Measurements from ENCODE around the gene DNASE1. TPM values are rescaled to one million over a fixed set of nuclear protein-coding genes. Genes with fewer than 3 reads are reported as not detected.
A peak's percentile ranks its signal among the peaks of the same experiment; 100 is the strongest.

The DNASE1 gene
- total RNA-seq, 3 donors from 2014 or later (not counting 1 experiment from before 2014, with no cell fraction given): 29.9 to 47.8 (median 34.9) TPM

GRCh38 chr16:3623642-3624041 is 30.8 kb upstream of the DNASE1 start:
- peak overlapping the region; percentile 25 for H3K27ac Mint-ChIP-seq
- H3K4me1 Mint-ChIP-seq: peaks cover 20 to 28% of the 10 kb centered on the region in 2 donors
- Histone ChIP-seq H3K9me3 (ENCODE audit: control insufficient read depth, insufficient read depth, low read length) (no peaks in the 10 kb centered on the region), H3K36me3 (ENCODE audit: control insufficient read depth, insufficient read depth, low read length) (no peaks in the 10 kb centered on the region), H3K4me3 (ENCODE audit: low read length) (no peak overlapping the region), H3K27me3 (ENCODE audit: control insufficient read depth, insufficient read depth, low read length) (no peaks in the 10 kb centered on the region), H3K4me1 (ENCODE audit: control insufficient read depth, insufficient read depth, low read length) (peaks cover 13% of the 10 kb centered on the region), H3K27ac (ENCODE audit: low read length) (no peak overlapping the region)
- H3K36me3 Mint-ChIP-seq: no peaks in the 10 kb centered on the region
- no peaks in the 10 kb centered on the region for H3K27me3 Mint-ChIP-seq (ENCODE audit: low read depth in 2 of 2)
- DNase-seq (no peak), ATAC-seq (no peak)
- no peaks in the 10 kb centered on the region for H3K9me3 Mint-ChIP-seq
- no peak for TF ChIP-seq CTCF (IDR thresholded peaks at IDR 0.05)
- WGBS (ENCODE audit: insufficient coverage): 77% methylated on average over 3 of the region's 3 CpGs
- no peak overlapping the region for H3K4me3 Mint-ChIP-seq
- intact Hi-C loops (cut with micrococcal nuclease): no loop called here

- Mint-ChIP-seq H3K4me3 (no peak overlapping the region), H3K36me3 (no peaks in the 10 kb centered on the region), H3K27ac (peak overlapping the region; percentile 50 to 81), H3K9me3 (no peaks in the 10 kb centered on the region), H3K4me1 (peaks cover 20 to 28% of the 10 kb centered on the region in 2 donors), H3K27me3 (ENCODE audit: low read depth in 2 of 2) (no peaks in the 10 kb centered on the region)
- Histone ChIP-seq H3K9me3 (ENCODE audit: control insufficient read depth, insufficient read depth, low read length) (no peaks in the 10 kb centered on the region), H3K36me3 (ENCODE audit: control insufficient read depth, insufficient read depth, low read length) (no peaks in the 10 kb centered on the region), H3K4me1 (ENCODE audit: control insufficient read depth, insufficient read depth, low read length) (peaks cover 13% of the 10 kb centered on the region), H3K4me3 (ENCODE audit: low read length) (no peak overlapping the region), H3K27ac (ENCODE audit: low read length) (no peak overlapping the region), H3K27me3 (ENCODE audit: control insufficient read depth, insufficient read depth, low read length) (no peaks in the 10 kb centered on the region)
- ATAC-seq: no peak
- no peak for DNase-seq
- intact Hi-C loops (cut with micrococcal nuclease): no loop called here
- no peak for TF ChIP-seq CTCF (IDR thresholded peaks at IDR 0.05)
- WGBS (ENCODE audit: insufficient coverage): 91% methylated on average over 4 of the region's 5 CpGs
These were observed 29.2 kb upstream of the DNASE1 start for GRCh38 chr16:3625331-3625730.

- DNase-seq (peak in 1 of 2 donors; percentile 48), ATAC-seq (peak; percentile 84 to 91 (median 89))
- Mint-ChIP-seq H3K4me1 (peaks cover 20 to 28% of the 10 kb centered on the region in 2 donors), H3K36me3 (no peaks in the 10 kb centered on the region), H3K27ac (peak overlapping the region; percentile 50 to 81), H3K27me3 (ENCODE audit: low read depth in 2 of 2) (no peaks in the 10 kb centered on the region), H3K9me3 (no peaks in the 10 kb centered on the region), H3K4me3 (peak overlapping the region; percentile 32)
- no peaks in the 10 kb centered on the region for H3K36me3 ChIP-seq (ENCODE audit: control insufficient read depth, insufficient read depth, low read length)
- intact Hi-C loops (cut with micrococcal nuclease): no loop called here
- no peaks in the 10 kb centered on the region for H3K27me3 ChIP-seq (ENCODE audit: control insufficient read depth, insufficient read depth, low read length)
- H3K9me3 ChIP-seq (ENCODE audit: control insufficient read depth, insufficient read depth, low read length): no peaks in the 10 kb centered on the region
- peaks cover 13% of the 10 kb centered on the region for H3K4me1 ChIP-seq (ENCODE audit: control insufficient read depth, insufficient read depth, low read length)
- WGBS (ENCODE audit: insufficient coverage): 62% methylated on average over 3 of the region's 4 CpGs
- no peak for TF ChIP-seq CTCF (IDR thresholded peaks at IDR 0.05)
- peak overlapping the region; percentile 28 for H3K27ac ChIP-seq (ENCODE audit: low read length)
- H3K4me3 ChIP-seq (ENCODE audit: low read length): no peak overlapping the region
These were observed 28.4 kb upstream of the DNASE1 start for GRCh38 chr16:3625911-3626732.

Data from natural killer cell (primary cell).